HG03460 (cell line): ENCODE results near the gene CX3CR1.
"Not testable (repeated sequence)": the region's sequence is repeated elsewhere in the genome, so short reads cannot be mapped to it uniquely, and the experiment has no call there.

Experiments used
- ATAC-seq: cut with Tn5 transposase; IDR thresholded peaks from one replicate; pipeline ENCODE4 v1.9.1; 2021; ENCODE audit not compliant: unreplicated experiment

CX3CR1 gene

DNA sequence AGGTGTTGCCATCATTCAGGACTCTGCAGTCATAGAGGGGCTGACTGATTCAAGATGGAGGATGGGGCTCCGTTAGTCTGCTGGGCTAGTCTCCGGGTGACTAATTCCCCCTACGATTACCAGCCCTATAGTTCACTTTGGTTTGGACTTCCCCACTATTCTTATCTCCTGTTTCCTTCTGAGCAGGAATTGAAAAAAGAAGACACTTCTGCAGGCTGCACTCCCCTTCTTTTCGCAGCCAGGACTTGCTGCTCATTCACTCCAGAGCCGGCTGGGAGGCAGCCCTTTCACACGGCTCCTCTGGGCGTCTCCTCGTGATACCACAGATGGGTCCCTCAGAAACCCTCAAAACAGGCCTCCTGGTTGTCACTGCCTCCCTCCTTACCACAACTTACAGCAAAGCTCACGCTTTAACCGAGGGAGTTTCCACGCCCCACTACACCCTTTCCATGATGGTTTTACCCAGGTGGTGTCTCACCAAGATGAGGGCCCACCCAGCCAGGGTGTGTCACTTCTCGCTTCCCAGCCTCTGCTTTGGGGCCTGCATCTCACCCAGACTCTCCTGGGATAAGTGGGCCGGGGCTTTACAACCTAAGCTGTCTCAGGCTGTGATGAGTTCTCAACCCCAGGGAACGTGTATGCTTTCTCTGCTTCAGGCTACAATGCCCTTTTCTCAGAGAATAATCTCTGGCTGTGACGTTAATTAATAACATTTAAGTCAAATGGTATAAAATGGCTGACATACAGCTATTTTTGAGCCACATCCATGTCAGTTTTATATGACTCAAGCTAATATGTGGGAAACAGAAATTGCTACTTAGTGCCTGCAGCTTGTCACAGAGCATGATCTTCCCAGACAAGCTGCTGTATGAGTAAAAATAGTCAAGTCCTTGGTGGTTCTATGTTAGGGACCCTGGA lies 11.9 kb downstream of the CX3CR1 start:
- no peak for ATAC-seq

DNA sequence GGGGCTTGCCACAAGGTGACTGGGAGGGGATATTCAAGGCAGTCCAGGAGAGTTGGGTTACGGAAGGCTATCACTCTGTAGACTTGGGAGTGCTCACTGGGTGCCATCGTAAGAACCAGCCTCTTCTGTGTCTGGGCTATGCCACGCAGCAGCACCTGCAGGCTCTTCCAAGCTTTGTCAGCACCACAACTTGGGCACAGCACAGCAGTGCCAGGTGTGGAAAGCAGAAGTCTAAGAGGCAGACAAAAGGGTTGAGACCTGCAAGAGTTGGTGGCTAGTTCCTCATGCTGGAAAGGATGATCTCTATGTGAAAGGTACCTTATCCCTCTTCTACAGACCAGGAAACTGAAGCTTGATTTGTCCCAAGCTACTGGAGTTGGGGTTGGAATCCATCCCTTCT lies 15.8 kb downstream of the CX3CR1 start:
- no peak for ATAC-seq

DNA sequence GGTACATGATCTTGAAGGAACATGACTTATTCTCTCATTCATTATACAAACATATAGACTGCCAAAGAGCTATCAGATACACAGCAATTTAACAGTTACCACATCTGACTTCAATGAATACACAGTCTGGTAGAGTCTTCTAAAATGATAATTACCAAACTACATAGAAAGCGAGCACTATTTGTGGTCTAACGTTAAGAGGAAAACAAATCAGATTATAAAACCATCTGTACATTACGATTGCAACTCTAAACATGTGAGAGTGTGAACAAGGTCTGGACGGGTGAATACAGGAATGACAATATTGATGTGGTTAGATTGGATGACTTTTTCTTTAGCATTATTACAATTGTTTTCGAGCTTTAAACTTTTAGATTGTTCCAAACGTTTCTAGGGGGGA lies 16.3 kb downstream of the CX3CR1 start:
- no peak for ATAC-seq

DNA sequence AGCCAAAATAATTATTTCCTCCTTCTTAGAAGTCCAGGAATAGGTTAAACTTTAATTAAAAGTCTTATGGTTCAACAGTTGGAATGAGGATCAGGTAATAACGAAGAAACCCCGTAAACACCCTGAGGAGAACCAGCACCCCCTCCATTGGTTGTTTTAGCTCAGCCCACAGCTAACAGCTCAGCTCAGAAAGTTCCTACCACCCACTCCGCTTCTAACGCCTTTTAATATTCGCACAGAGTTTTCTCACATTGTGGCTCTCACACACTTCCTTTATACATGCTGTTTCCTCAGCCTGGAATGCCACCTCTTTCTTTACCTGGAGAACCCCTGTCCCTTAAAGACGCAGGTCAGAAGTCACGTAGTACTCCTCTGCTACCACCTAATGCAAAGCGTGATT lies 17.0 kb downstream of the CX3CR1 start:
- no peak for ATAC-seq

DNA sequence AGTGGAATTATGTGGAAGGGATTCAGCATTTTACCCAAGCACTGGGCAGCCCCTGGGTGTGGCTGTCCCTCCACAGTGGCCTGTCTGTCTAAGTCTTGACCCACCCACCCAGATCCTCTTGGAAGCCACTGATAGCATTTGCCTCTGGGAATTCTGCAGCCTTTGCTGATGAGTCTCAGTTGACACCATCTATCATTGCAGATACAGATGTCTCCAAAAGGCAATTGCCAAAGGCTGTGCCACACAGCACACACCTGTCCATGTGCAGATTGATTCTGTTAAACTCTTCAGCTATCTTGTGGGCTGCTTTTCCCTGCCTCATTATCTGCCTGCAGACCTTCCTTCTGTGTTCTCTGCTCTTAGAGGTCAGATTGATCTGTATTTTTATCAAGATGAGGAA lies 18.1 kb downstream of the CX3CR1 start:
- ATAC-seq, result no peak

DNA sequence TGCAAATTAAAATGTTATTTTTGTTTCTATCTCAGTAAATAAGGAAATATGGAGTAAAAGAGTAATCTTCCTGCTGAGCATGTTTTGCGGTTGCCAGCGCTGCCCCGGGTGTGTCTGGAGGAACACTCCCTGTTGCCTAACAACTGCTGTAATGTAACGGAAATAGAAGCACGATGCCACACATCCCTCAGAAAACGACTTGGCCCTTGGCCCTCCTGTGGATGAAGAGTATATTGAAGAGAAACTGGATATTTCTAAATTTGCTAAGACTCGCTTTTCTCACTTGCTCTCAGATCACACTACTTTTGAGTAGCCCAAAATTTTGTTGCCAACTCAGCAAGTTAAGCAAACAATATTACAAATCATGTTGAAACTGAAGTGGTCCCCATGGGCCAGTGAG lies 18.9 kb downstream of the CX3CR1 start:
- ATAC-seq, result no peak

DNA sequence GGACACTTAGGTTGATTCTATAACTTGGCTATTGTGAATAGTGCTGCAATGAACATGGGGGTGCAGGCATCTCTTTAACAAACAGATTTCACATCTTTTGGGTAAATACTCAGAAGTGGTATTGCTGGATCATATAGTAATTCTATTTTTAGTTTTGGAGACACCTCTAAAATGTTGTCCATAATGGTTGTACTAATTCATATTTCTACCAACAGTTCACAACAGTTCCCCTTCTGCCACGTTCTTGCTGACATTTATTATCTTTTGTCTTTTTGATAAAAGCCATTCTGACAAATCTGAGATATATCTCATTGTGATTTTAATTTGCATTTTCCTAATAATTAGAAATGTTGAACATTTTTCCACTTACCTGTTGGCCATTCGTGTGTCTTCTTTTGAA lies 19.5 kb downstream of the CX3CR1 start:
- ATAC-seq, result no peak

DNA sequence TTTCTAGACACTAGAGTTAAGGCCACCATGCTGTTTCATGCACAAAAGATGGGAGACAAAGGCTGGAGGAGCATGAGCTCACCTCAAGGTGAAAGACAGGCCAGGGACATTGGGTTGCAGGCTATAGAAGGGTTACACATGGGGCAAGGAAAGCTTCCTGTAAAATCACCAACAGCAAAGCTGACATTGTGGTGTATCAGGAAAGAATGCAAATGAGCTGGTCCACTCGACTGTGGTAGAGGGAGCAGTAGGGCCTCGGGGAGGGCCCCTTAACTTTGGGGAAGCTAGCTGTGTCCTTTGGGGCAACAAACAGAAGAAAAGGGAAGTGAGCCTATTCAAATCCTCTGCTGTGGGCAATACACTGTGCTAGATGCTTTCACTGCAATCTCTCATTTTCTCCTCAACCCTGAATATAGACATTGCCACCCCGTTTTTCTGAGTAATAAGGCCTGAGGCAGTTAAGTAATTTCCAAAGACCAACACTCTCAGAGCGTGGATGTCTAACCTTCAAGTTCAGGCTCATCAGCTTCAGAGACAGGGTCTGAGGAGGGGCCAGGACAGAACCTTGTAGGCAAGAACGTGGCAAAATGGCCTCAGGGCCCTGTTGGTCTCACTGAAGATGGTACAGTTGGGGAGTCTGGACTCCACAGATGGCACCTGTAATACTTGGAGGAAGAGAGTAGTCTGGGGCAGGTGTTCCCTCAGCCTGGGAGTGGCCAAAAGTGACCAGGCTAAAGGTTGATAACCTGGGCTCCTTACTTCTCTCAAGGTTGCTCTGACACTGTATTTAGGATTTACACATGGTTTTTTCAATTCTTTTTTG lies 24.1 kb downstream of the CX3CR1 start:
- ATAC-seq, result peak; percentile 98

DNA sequence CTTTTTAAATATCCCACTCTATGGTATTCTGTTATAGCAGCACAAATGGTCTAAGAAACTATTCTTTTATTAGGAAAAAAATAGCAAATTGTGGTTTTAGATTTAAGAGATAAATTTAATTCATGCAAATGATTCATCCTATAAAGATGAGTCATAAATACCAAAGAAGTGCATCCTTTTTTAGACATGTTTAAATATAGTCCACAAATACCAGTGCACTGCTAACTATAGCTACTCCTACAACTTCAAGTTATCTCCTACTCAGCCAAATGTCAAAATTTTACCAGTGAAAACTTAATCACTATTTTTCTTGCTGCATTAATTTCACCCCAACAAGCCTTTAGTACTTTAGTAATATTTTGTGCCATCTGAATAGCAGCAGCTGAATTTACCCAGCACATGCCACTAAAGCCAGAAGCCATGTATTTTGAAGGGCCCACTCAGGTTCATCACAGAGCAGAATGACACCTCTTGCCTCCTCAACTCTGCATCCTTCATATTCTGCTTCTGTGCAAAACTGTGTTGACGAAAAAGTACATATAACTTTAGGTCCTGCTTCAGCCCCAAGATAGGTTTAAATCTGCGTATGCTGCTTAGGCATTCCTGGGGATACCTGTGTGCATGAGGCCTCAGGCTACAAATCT lies 24.9 kb downstream of the CX3CR1 start:
- ATAC-seq, result no peak

DNA sequence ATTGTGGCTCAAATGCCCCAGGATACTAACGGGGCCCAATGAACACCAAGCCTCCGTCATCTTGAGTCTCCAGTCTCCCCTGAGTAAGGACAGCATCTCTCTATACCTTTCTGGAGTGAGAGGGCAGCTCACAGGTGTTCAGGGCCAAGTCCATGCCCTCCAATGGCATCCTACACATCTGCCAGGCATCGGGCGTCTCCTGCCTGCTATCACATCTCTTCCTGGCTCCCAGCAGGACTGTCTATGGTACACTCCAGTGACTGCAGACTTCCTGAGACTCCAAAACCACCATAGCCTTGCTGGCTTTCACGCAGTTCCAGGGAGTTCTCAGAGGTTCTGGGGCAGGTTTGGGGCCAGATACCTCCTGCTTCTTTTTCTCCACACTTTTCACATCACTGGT lies 28.3 kb downstream of the CX3CR1 start:
- no peak for ATAC-seq

DNA sequence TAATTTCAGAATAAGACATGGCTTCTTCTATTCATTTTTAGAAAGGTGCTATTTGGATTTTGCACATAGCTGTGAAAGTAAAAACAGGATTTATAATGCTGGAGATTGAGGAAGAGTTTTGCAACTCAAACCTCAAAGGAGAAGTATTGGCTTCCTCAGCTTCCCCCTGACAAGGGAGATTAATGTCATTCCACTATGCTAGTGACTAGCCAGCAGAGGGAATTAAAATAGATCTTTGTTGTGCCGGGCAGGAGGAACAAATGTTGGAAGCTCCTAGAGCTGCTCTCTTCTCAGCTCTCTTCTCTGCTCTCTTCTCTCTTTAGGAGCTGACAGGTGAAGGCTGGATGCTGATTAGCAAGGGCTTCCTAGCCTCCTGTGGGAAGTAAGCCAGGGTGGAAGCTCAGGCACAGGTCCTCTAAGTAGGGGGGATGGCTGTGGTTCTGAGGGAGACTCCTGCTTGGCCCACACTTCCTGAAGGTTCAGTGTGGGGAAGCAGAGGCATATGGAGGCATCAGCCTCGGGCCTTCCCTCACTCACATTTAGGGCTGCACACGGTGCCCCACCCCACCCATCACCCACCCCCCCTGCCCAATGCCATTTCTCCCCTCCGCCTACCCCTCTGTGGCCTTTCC lies 29.6 kb downstream of the CX3CR1 start:
- no peak for ATAC-seq

DNA sequence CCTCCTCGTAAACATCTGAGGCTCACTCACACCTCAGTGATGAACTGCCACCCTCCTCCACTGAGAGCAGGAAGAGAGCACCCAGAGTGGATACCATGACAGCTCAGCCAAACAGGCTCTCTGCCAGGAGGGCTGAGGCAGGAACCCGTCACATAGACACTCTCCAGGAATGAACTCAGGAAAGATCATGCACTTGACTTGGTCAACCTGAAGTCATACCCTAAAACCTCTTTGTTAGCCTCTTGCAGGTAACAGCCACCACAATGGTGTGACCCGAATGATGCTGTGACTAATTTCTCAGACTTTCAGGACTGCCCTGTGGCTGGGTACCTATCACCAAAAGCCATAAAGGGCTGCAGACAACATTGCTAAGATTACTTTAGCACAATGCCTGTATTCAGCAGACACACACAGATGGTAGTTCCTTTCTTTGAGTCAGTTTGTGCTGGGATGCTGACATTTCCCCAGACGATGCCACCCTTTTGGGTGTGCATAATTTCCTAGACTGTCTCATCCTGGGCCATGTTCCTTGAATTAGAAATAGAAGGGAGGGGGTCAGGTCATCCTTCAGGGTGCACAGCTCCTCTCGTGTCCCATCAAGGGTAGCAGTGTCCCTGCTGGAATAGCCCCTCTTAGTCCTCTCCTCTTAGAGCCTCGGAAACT lies 30.3 kb downstream of the CX3CR1 start:
- peak; percentile 60 for ATAC-seq

DNA sequence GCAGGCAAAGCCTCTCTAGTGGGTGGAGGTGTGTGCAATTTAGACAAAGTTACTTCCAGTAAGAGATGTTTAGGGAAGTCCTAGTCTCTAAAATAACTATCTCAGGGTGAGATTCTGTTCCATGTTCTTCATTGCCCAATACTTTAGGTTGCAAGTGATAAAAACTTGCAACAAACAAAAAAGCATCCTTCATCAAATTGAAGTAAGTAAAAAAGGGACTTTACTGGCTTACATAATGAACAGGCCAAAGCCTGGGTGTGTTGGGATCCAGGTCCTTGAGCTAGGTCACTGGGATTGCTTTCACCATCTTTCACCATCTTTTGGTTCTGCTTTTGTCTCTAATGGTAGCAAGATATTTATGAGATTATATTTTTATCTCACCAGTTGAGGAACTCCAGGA lies 38.3 kb downstream of the CX3CR1 start:
- no peak for ATAC-seq

DNA sequence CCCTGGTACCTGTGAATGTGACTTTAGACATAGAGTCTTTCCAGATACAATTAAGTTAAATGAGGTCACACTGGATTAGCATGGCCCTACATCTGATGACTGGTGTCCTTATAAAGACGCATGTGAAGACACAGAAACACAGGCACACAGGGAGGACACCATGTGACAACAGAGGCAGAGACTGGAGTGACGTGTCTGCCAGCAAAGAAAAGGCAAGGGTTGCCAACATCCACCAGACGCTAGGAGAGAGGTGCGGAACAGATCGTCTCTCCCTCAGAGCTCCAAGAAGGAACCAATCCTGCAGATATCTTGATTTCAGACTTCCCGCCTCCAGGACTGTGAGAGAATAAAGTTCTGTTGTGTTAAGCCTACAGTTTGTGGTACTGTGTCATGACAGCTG lies 42.8 kb downstream of the CX3CR1 start:
- ATAC-seq, result no peak

DNA sequence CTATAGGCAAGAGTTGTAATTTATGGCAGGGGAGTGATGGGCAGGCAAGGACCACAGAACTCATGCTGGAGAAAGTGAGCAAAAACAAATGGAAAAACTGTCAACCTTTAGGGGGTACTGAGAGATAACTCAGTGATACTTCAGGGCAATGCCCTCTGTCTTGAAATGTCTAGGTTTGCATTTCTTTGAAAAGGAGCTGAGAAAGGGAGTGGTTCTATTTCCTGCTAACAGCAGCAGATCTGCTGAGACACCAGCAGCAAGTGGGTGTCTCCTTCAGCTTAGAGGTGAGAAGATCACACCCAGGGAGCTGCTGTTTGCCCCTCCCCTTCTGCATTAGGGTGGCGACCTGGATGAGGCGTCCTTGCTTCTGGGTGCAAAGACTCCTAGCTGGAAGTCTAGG lies 45.2 kb downstream of the CX3CR1 start:
- ATAC-seq, result no peak

DNA sequence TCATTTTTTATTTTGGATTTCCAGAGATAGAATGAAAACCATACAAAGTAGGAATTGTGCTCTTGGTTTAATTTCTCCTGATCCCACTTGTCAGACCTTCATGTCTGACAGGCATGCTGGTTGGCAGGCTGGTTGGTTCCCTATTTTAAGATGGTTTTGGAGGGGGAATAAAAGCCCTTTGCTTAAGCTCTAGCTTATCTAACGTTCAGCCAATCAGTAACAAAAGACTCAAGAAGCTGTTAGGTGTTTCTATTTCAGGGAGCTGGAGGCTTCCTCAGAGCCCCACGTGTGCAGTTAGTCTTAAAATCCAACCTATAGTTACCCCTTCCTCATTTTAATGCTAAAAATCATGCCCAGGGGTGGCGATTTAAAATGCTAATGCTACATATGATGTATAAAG lies 47.0 kb downstream of the CX3CR1 start:
- ATAC-seq, result no peak

DNA sequence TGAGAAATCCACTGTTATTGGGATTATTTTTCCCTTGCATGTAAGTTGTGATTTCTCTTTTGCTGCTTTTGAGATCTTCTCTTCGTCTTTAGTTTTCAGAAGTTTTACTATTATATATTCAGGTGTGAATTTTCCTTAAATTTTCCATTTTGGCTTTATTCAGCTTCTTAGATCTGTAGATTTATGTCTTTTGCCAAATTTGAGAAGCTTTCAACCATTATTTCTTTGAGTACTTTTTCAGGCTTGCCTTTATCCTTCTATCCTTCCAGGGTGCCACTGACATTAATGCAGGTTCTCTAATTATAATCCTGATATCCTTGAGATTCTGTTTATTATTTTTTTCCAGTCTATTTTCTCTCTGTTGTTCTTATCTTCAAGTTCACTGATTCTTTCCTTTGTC lies 49.4 kb downstream of the CX3CR1 start:
- ATAC-seq, result no peak

DNA sequence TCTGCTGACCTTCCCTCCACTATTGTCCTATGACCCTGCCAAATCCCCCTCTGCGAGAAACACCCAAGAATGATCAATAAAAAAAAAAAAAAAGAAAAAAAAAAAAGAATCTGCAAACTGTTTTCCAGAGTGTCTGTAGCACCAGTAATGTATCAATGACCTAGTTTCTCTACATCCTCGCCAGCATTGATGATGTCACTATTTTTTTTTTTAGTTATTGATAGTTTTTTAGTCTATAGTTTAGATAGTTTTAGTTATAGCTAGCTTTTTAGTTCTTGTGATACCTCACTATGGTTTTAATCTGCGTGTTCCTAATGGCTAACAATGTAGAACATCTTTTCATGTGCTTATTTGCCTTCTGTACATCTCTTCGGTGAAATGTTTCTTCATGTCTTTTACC lies 51.3 kb downstream of the CX3CR1 start:
- no peak for ATAC-seq

DNA sequence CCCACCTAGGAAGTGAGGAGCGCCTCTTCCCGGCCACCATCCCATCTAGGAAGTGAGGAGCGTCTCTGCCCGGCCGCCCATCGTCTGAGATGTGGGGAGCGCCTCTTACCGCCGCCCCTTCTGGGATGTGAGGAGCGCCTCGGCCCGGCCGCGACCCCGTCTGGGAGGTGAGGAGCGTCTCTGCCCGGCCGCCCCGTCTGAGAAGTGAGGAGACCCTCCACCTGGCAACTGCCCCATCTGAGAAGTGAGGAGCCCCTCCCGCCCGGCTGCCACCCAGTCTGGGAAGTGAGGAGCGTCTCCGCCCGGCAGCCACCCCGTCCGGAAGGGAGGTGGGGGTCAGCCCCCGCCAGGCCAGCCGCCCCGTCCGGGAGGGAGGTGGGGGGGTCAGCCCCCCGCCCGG lies 52.2 kb downstream of the CX3CR1 start:
- not testable (repeated sequence) for ATAC-seq

DNA sequence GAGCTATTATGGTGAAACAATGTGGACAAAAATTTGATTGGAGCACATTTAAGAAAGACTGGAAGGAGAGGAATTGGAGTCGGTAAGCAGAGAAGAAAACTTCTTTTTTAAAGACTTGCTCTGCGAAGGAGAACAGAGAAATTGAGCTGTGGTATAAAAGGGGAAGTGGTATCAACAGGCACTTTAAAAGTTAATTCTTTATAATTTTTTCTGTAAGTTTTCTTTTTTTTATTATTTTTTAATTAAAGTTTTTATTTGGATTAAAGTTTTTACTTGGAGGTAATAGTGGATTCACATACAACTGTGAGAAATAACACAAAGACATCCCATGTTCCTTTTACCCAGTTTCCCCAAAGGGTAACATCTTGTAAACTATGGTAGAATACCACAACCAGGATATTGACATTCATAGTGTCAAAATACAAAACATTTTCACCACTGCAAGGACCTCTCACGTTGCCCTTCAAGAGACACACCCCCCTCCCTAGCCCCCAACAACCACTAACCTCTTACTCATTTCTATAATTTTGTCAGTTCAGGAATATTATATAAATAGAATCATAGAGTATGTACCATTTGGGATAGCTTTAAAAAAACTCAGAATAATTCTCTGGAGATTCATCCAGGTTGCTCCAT lies 53.6 kb downstream of the CX3CR1 start:
- ATAC-seq, result peak; percentile 64
